WI38 (cell line): ENCODE results near the gene DISC1.

Experiments used
- H3K4me3 ChIP-seq: 2 replicates; pipeline ENCODE4 v1.5.1; 2011; ENCODE audit warnings: low read depth, mild to moderate bottlenecking, control low read depth, low read length
- TF ChIP-seq, protein P1 (sequence below): IDR thresholded peaks from 2 replicates; pipeline ENCODE4 v1.5.1; 2012; ENCODE audit warnings: low read depth, mild to moderate bottlenecking, control low read depth, low read length

Gene DISC1

DNA sequence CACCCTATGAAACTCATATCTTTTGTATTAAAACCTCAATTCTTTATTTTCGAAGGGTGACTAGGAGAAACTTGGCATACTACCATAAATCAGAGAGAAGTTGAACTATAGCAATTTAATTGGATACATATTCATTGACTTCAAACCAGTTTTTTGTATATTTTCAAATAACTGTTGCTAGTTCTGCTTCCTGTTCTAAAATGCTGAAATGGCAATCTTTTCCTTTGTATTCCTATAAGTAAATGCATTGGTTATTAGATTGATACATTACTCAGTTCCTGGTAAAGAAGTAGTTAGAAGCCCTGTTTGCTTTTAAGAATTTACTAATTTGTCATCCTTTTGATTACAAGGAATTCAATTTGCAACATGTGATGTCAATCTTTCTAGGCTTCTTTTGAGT, 200.0 kb downstream of the DISC1 start:
- TF ChIP-seq, protein P1, sequence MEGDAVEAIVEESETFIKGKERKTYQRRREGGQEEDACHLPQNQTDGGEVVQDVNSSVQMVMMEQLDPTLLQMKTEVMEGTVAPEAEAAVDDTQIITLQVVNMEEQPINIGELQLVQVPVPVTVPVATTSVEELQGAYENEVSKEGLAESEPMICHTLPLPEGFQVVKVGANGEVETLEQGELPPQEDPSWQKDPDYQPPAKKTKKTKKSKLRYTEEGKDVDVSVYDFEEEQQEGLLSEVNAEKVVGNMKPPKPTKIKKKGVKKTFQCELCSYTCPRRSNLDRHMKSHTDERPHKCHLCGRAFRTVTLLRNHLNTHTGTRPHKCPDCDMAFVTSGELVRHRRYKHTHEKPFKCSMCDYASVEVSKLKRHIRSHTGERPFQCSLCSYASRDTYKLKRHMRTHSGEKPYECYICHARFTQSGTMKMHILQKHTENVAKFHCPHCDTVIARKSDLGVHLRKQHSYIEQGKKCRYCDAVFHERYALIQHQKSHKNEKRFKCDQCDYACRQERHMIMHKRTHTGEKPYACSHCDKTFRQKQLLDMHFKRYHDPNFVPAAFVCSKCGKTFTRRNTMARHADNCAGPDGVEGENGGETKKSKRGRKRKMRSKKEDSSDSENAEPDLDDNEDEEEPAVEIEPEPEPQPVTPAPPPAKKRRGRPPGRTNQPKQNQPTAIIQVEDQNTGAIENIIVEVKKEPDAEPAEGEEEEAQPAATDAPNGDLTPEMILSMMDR = no peak

DNA sequence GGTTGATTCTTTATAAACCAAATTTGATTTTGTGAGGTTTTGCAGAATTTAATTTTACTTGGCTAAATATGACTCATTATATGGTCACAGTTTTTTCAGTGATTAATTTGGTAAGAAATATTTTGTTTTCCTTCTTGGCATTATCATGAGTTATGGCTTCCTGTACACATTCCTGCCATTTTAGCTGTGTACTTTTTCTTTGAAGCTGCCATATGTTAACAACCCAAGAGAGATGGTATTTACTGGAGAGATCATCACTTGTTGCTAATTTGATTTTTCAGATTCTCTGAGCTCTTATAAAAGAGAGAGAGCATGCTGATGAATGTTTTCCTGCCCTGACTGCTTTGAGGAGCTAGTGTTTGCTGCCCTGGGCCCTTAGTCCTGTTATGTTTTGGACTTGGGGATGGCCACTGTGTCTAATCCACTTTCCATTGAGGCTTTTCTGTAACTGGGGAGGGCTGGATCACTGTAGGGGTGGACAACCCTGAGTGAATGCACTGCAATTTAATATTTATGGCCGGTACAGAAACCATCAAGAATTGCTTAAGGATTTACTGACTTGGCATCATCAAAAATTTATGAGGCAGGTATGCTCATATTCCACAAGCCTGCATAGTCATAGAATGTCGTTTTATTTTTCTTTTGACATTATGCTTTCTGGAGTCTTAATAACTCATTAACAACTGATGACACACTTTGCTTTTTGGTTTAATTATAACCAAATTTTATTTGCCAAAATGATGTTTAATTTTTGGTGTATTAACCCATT, 200.9 kb downstream of the DISC1 start:
- TF ChIP-seq, protein P1 = no peak
- H3K4me3 ChIP-seq = no peak overlapping the region

More for the DNA sequence above, 200.0 kb downstream of the DISC1 start:
- no peak overlapping the region for H3K4me3 ChIP-seq

DNA sequence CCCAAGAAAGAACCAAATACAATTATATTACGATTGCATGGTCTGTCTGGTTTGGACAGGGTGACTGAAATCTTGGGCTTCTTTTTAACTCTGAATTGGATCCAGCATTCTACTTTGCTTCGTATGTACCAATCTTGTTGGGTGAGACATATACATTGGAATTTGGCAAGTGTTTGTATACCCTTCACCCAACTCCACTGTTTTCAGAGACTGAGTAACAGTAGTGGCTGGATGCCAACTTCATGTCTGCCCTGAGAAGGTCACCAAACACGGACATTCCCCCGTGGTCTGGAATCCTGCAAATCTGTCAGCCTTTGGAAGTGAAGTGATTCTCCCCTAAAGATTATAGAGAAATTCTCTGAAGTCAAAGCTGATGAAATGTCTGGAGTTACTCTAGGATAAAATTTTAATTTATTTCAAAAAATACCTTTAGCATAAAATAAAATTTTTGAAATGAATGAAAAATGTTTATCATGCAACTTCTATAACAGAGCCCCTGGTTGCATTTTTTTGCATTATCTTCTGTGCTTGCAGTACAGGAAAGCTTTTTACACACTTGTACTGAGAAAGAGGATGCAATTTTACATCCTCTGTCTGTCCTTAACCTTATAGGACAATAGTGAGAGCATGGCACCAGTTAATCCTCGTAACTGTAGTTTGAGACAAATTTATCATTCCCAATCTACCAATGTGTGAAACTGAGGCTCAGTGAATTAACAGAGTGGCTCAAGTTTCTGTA, 201.8 kb downstream of the DISC1 start:
- no peak overlapping the region for H3K4me3 ChIP-seq
- TF ChIP-seq, protein P1 = no peak

DNA sequence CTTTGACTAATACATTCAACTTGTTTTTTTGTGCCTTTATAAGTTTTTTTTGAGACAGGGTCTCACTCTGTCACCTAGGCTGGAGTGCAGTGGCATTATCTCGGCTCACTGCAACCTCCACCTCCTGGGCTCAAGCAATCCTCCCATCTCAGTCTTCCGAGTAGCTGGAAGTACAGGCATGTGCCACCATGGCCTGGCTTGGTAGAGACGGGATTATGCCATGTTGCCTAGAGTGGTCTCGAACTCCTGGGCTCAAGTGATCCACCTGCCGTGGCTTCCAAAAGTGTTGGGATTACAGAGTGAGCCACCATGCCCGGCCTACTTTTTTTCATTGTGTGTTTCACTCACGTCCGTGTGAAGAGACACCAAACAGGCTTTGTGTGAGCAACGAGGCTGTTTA, 202.7 kb downstream of the DISC1 start:
- H3K4me3 ChIP-seq = no peak overlapping the region
- TF ChIP-seq, protein P1 = no peak

DNA sequence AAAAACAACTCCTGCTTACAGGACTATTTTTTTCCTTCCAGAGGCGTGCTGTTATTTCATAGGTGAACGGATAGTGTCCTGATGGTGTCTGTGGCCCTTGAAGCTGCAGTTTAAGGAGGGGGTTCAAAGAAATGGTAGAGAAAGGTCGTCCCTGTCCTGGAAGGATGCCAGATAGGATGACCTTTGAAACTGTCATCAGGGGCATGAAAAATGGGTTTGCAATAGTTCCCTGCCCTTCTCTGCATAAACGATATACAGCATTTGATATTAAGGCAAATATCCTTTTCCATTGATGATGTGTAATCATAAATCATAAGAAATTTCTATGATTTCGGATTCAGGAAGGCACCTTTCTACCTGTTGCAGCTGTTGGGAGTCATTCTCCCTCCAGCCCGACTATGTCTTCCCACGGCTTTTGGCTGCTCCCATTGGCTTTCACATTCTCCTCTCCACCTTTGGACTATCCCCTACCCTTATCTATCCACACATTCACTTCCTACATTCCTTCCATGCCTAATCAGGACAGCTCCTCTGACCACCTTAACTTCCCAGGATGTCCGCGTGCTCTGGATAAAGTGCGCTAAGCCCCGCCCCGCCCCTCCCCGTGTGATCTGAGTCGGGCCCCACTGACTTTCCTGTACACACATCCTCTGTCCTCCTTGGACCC, 209.8 kb downstream of the DISC1 start:
- no peak overlapping the region for H3K4me3 ChIP-seq
- TF ChIP-seq, protein P1 = no peak

DNA sequence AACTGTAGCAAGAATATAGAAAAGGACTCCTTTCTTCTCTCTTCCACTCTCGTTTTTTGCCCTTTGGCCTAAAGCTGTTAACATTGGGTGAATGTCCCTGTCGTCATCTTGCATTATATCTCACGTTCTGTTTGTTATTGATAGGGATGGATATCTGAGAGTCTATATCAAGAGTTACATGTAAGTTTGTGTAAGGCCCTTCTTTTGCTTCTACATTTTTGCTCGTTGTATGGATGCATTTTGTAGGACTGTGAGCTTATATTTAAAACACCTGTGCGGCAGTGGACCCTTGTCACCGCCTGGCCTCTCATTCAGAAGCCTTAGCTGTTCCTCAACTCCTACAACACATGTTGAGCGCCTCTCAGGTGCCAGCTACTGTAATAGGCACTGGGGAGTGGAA, 211.9 kb downstream of the DISC1 start:
- TF ChIP-seq, protein P1 = no peak
- H3K4me3 ChIP-seq = no peak overlapping the region
